NCI-H1694 treated with DMSO at 0.1 percent for 48 hours (cell line): ENCODE data around the gene WBP2NL.
"Not testable (repeated sequence)": the region's sequence is repeated elsewhere in the genome, so short reads cannot be mapped to it uniquely, and the experiment has no call there.

ENCODE experiments used
- DNase-seq: peaks from one replicate; lab custom pipeline; 2025; lab: John Stamatoyannopoulos, UW

The WBP2NL gene

DNA sequence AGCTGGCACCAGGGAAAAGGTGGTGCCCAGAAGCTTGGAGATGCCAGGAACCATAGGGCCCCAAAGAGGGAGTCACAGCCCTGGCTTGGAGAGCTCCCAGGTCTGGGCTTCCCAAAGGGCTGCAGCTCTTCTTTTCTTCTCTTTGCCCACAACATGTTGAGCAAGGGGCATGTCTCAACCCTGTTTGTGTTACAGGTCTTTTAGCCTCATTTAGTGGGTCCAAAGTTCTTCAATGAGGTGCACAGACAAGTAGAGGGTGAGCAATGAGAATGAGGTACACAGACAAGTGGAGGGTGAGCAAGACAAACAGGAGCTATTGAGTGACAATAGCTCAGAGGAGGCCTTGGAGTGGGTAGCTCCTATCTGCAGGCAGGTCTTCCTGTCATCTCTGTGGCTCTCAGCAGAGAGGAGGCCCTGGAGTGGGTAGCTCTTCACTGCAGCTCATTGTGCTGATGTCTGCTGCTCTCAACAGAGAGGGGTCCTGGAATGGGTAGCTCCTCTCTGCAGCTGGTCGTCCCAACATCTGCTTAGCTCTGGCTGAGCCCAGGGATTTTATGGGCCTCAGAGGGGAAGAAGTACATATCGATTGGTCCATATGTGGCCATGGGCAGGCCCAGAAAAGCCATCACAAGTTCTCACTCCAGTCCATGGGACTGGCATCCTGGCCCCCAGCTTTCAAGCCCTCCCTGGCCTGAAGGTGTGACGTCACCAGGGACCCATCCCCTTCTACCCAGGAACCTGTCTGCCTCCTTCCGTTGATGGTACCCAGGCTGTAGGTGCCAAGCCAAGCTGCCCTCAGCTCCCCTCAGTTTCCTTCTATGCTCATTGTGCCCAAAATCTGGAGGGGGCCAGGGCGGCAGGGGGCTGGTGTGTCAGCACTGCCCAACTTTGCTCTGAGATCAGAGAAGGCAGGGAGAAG is 34.9 kb downstream of the WBP2NL start:
- DNase-seq: no peak

DNA sequence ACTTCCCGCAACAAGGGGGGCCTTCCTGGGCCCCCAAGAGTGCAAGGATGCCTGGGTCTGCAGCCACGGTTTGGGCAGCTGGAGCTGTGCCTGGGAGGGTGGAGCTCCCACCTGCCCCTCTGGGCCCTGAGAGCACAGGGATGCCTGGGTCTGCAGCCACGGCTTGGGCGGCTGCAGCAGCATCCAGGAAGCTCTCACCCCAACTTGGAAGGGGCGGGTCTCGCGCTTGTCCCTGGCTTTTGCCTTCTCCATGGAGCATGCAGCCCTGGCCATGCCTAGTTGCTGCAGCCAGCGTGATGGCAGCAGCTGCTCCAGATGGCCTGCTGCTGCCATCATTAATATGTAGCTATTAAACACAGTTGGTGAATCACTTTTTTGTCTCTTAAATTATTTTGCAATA is 36.7 kb downstream of the WBP2NL start:
- DNase-seq: no peak

DNA sequence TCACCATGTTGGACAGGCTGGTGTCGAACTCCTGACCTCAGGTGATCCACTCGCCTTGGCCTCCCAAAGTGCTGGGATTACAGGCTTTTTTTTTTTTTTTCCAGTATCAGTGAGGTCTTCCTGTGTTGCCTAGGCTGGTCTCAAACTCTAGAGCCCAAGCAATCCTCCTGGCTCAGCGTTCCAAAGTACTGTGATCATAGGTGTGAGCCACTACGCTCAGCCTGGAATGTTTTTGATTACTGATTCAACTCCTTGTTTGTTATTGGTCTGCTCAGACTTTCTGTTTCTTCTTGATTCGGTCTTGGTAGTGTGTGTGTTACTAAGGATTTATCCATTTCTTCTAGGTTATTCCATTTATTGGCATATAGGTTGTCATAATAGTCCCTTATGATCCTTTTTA is 40.7 kb downstream of the WBP2NL start:
- no peak for DNase-seq

DNA sequence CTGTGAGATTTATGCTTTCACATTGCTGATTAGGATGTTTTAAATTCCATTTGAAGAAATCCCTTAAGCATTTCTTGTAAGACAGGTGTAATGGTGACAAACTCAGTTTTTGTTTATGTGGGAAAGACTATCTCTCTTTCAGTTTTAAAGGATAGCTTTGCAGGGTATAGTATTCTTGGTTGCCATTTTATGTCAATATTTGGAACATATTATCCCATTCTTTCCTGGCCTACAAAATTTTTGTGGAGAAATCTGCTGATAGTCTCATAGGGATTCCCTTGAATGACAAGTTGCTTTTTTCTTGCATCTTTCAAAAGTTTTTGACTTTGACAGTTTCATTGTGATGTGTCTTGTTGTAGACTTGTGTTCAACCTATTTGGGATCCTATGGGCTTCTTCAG is 43.2 kb downstream of the WBP2NL start:
- no peak for DNase-seq

GRCh38 chr22:42050641-42051180 is 52.1 kb downstream of the WBP2NL start:
- no peak for DNase-seq

GRCh38 chr22:42052765-42053164 is 54.2 kb downstream of the WBP2NL start:
- no peak for DNase-seq

DNA sequence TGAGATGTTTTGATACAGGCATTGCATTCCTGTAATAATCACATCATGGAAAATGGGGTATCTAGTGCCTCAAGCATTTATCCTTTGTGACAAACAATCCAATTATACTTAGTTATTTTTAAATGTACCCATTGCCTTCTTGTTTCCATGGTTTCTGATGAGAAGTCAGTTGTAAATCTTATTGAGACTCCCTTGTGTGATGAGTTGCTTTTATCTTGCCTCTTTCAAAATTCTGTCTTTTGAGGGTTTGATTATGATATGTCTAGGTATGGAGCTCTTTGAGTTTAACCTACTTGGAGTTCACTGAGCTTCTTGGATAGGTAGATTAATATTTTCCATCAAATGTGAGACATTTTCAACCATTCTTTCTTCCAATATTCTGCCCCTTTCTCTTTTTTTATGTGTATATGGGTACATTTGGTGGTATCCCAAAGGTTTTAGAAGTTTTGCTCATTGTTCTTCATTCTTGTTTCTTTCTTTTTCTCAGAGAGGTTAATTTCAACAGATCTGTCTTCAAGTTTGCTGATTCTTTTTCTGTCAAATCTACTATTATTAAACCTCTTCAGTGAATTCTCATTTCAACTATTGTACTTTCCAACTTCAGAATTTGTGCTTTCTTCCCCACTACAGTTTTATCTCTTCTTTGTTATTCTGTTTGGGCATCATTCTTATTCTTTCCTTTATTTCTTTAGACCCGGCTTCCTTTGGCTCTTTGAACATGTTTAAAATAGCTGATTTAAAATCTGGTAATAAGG is 58.3 kb downstream of the WBP2NL start:
- no peak for DNase-seq

DNA sequence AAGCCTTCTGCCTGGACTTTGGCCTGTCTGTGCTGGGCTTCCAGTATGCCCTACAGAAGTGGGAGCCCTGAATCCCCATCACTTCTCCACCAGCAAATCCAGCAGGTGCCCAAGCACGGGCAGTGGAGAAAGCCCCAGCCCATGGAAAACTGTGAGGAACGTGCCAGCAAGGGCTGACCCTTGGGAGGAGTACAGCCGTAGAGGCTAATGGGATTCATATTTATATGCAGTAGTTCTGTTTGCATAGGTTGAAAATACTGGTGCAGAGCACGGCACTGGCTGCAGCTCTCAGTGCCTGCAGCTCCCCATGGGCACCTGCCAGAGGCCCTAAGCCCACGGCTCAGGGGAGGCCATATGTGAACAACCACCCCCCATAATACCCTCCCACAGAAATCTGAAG is 61.9 kb downstream of the WBP2NL start:
- no peak for DNase-seq

DNA sequence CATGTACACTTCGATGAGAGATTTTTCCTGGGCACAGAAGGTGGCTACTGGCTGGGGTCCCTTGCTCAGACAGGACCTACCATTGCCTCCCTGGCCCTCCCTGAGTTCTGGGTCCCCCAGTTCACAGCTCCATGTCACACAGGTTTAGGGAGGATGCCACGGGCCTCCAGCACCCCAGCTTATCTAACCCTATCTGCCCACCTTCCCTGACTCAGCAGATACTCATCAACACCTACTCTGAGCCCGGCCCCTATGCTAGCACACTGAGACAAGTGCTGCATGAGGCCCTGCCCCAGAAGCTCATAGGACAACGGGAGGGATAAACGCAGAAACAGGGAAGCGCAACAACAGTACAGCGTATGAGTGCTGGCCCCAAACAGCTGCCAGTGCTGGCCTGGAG is 62.5 kb downstream of the WBP2NL start:
- DNase-seq: no peak

GRCh38 chr22:42062506-42063170 is 64.0 kb downstream of the WBP2NL start:
- no peak for DNase-seq

DNA sequence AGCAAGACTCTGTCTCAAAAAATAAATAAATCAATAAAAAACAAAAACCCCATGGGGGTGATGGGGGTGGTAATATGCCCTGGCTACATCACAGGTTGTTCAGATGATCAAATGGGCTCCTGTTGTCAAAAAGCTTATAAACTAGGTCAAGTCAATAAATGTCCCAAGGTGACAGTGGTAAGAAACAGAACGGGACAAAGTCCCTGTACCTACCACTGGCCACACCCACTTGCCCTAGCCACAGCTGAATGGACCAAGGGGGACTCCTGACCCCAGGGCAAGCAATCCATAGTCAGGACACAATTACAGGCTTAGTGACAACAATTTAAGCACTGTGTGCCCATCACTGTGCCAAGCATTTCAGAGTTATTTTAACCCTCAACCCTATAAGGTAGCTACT is 66.0 kb downstream of the WBP2NL start:
- DNase-seq: no peak

GRCh38 chr22:42065438-42066125 is 67.0 kb downstream of the WBP2NL start:
- no peak for DNase-seq

DNA sequence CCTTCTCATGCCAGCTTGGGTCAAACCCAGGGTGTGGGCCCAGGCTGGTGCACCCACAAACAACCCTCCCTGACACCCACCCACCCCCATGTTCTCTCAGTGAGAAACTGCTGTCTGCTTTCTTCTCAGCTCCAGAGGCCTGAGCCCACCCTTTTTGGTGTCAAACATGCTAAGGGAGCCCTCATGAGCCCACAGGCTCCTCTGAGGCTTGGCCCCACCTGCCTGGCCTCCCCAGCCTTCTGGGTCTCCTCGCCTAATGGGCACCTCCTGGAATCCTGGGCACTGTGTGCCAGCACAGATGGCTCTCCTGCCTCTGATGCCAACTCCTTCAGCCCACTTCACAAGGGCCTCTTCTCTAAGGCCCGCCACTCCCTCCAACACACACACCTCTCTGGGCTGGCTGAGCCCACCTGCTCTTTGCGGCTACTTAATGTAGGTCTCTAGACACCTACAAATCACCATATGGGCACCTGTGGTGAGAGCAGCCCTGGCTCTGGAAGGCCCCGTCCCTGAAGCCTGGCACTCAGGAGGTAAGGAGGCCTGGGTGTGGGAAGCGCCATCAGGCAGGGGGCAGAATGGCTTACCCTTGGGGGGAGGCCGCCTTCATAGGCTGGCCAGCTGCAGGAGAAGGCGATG is 67.7 kb downstream of the WBP2NL start:
- DNase-seq: no peak

GRCh38 chr22:42066937-42067336 is 68.3 kb downstream of the WBP2NL start:
- DNase-seq: no peak

DNA sequence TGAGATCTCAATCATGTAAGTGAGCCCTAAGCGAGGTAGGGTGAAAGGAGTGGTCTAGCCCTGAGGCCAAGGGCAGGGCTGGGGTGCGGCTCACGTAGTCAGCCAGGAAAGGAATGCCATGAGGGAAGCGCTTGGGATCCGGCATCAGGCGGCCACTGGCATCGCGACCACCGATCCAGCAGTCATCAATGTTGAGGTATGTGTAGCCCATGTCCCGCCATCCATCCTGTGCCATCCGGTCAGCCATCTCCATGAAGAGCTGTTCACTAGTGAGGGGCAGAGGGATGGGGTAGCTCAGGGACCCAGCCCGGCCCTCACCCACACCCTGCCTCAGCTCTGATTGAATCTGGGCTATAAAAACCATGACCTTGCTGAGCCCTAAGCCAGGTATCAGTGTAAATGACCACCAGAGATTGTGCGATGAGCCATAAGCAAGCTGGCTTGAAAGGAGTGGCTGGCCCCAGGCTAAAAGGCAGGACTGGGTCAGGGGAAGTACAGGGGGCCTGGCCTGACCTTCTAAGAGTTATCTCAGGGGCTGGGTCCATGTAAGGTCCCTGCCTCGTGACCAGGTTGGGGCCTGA is 69.2 kb downstream of the WBP2NL start:
- DNase-seq: no peak

GRCh38 chr22:42068291-42068690 is 69.7 kb downstream of the WBP2NL start:
- no peak for DNase-seq

DNA sequence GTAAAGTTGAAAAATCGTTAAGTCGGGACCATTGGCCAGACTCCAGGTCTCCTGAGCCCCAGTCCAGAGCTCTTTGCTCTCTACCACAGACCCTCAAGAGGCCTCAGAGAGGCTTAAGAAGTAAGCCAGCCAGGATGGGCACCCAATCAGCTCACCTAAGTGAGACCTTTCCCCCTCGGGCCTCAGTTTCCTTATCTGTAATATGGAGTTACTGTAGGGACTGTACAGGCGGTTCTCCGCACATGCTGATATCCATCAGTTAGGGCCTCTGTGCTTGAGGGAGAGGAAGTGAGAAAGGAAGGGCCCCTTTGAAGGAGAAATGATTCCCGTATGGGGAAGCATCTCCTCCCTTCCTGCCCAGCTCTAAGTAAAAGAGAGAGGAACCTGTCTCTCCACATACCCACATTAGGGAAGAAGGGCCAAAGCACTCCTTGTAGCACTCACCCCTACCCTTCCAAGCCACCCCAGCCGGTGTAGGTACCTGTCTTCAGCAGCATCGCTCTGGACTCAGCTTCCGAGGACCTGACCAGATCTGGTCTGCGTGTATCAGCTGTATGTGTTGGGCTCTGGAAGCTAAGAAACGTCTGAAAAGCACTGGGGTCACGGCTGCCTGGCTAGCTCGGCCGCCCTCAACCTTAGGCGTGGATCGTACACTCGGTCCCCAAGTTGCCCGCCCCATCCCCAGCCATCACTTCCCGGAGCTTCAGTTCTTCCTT is 71.4 kb downstream of the WBP2NL start:
- DNase-seq: no peak

DNA sequence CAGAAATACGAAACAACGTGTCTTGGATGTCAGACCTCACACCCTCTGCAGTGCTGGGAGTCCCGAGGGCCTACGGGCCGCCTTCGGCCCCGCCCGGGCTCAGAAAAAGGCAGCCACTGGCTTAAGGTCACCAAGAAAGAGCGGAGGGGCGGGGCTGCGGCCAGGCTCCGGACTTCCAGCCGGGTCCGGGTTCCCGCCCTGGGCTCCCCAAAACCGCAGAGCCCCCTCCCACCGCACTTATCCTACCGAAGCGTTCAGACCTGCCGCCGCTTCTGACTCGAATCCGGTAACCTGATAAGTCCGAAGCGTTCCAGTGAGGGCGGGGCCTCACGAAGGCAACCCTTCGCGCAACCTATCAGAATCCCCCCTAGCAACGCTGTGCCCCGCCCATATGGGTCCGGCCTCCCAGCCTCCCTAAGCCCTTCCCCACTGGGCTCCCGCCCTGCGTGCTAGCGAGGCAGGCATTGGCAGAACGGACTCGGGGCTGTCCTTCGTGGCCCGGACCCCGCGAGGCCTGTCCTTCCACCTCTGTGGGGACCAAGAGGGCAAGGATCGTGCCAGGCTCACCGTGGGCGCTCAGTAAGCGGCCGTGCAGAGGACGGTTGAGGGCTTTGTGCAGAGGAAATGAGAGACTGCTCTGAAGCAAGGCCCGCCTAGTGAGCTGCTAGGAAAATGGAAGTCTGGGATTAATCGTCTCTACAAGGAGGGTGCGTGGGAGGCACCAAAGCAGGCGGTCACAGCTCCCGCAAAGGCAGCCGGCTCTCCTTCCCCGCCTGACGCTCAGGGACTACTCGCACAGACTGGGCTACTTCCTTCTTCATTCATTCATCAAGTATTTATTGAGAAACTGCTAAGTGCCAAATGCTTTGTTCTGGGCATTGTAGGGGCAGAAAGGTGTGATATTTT is 72.2 kb downstream of the WBP2NL start, which contains the start of gene NAGA:
NAGA (minus strand) TSS at position 296 of the 906 bp plus-strand sequence. CDS start 515 bp downstream, outside the sequence.
- peak; percentile 92 for DNase-seq

DNA sequence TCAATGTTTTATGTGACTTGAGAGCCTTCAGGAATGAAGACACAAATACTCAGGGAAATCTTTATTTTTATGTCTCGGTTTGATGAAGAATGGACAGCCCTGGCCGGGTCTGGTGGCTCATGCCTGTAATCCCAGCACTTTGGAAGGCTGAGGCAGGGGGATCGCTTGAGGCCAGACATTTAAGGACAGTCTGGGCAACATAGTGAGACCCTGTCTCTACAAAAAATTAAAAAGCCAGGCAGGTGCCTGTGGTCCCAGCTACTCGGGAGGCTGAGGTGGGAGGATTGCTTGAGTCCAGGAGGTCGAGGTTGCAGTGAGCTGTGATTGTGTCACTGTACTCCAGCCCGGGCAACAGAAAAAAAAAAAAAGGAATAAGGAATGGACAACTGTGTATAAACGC is 72.9 kb downstream of the WBP2NL start:
- not testable (repeated sequence) for DNase-seq
